ENCODE measurements around the gene CRYAA.

The CRYAA gene

DNA sequence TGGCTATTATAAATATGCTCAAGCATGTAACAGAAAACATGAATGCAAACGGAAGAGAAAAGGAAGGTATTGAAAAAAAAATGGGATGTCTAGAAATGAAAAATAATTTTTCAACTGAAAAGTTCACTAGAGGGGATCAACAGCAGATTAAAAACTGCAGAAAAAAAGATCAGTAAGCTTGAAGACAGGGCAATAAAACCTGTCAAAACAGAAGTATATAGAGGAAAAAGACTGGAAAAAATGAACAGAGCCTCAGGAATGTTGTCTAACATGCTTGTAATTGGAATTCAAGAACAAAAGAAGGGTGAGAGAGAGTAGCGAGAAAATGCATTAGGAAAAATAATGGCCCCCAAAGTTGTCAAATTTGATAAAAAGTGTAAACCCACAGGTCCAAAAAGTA is 29.6 kb downstream of the CRYAA start:
- 92 to 100% methylated on average over 2 of the region's 2 CpGs for WGBS, 2 experiments
- Histone ChIP-seq H3K9me3 (ENCODE audit: control insufficient read depth, low read length) (no peaks in the 10 kb centered on the region), H3K4me1 (ENCODE audit: control insufficient read depth, insufficient read depth, low read length) (peaks cover 6% of the 10 kb centered on the region), H3K27ac (ENCODE audit: insufficient read depth, low read depth, low read length, poor library complexity, severe bottlenecking) (no peak overlapping the region), H3K36me3 (ENCODE audit: control insufficient read depth, insufficient read depth, low read length) (no peaks in the 10 kb centered on the region), H3K27me3 (ENCODE audit: control insufficient read depth, insufficient read depth, low read length, poor library complexity, severe bottlenecking) (no peaks in the 10 kb centered on the region), H3K4me3 (ENCODE audit: insufficient read depth, low read depth, low read length) (no peak overlapping the region)

DNA sequence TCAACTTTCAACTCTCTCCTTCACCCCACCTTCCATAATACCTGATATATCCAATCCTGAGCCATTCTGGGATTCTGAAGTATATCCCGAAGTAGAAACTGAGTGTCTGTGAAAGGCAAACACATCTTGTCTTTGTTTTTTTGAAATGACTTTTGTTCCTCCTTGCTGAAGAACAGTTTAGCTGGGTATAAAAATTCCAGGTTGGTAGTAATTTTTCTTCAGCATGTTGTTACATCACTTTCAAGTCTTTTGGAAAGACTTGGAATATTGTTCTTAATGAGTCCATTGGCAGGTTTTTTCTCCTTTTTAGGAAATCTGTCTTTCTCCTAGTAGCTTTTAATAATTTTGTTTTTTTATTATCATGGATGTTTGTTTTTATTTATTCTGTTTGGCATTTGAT is 32.7 kb downstream of the CRYAA start:
- Histone ChIP-seq H3K9me3 (ENCODE audit: control insufficient read depth, low read length) (no peaks in the 10 kb centered on the region), H3K36me3 (ENCODE audit: control insufficient read depth, insufficient read depth, low read length) (no peaks in the 10 kb centered on the region), H3K4me3 (ENCODE audit: insufficient read depth, low read depth, low read length) (no peak overlapping the region), H3K4me1 (ENCODE audit: control insufficient read depth, insufficient read depth, low read length) (peaks cover 6% of the 10 kb centered on the region), H3K27me3 (ENCODE audit: control insufficient read depth, insufficient read depth, low read length, poor library complexity, severe bottlenecking) (no peaks in the 10 kb centered on the region), H3K27ac (ENCODE audit: insufficient read depth, low read depth, low read length, poor library complexity, severe bottlenecking) (no peak overlapping the region)
- WGBS, 2 experiments = 81 to 96% methylated on average over 1 of the region's 1 CpG

DNA sequence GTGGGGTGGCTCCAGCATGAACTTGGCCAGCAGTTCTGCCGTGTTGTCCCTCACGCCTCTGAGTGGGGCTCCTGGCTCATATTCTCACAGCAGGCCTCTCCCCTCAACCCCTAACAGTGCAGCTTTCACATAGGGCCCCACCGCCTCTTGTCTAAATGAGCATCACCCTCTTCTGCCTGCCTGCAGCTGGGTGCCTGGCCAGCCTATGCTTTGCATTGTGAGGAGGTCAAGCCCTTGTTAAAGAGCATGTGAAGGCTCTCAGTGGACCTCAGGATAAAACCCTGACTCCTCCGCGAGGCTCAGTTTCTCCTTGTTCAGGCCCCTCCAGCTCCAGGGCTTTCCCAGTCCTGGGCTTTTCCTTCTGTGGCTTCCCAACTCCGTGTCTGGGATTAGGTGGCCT is 34.8 kb downstream of the CRYAA start:
- Histone ChIP-seq H3K4me3 (ENCODE audit: insufficient read depth, low read depth, low read length) (no peak overlapping the region), H3K27ac (ENCODE audit: insufficient read depth, low read depth, low read length, poor library complexity, severe bottlenecking) (no peak overlapping the region), H3K9me3 (ENCODE audit: control insufficient read depth, low read length) (no peaks in the 10 kb centered on the region), H3K36me3 (ENCODE audit: control insufficient read depth, insufficient read depth, low read length) (no peaks in the 10 kb centered on the region), H3K4me1 (ENCODE audit: control insufficient read depth, insufficient read depth, low read length) (no peaks in the 10 kb centered on the region), H3K27me3 (ENCODE audit: control insufficient read depth, insufficient read depth, low read length, poor library complexity, severe bottlenecking) (no peaks in the 10 kb centered on the region)
- WGBS, 2 experiments = 91 to 93% methylated on average over 6 of the region's 6 CpGs

DNA sequence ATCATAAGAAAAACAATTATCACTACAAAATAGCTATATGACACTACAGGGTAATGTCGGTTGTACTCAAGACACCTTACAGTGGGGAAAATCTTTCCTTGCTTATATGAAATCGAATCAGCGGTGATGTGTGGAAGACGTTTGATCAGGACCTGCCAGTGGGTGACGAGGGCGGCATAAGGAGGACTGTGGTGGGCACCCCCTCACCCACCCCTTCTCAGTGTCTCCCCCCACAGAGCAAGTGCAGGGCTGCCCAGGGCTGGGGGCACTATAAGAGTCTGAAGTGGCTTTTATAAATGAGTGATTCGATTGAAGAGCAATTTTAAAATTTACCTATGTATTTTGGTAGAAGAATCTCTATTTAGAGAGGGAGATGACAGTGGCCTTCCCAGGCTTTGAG is 35.8 kb downstream of the CRYAA start:
- Histone ChIP-seq H3K36me3 (ENCODE audit: control insufficient read depth, insufficient read depth, low read length) (no peaks in the 10 kb centered on the region), H3K27me3 (ENCODE audit: control insufficient read depth, insufficient read depth, low read length, poor library complexity, severe bottlenecking) (no peaks in the 10 kb centered on the region), H3K27ac (ENCODE audit: insufficient read depth, low read depth, low read length, poor library complexity, severe bottlenecking) (no peak overlapping the region), H3K9me3 (ENCODE audit: control insufficient read depth, low read length) (no peaks in the 10 kb centered on the region), H3K4me1 (ENCODE audit: control insufficient read depth, insufficient read depth, low read length) (no peaks in the 10 kb centered on the region), H3K4me3 (ENCODE audit: insufficient read depth, low read depth, low read length) (no peak overlapping the region)
- WGBS, 2 experiments = 94 to 95% methylated on average over 7 of the region's 7 CpGs

DNA sequence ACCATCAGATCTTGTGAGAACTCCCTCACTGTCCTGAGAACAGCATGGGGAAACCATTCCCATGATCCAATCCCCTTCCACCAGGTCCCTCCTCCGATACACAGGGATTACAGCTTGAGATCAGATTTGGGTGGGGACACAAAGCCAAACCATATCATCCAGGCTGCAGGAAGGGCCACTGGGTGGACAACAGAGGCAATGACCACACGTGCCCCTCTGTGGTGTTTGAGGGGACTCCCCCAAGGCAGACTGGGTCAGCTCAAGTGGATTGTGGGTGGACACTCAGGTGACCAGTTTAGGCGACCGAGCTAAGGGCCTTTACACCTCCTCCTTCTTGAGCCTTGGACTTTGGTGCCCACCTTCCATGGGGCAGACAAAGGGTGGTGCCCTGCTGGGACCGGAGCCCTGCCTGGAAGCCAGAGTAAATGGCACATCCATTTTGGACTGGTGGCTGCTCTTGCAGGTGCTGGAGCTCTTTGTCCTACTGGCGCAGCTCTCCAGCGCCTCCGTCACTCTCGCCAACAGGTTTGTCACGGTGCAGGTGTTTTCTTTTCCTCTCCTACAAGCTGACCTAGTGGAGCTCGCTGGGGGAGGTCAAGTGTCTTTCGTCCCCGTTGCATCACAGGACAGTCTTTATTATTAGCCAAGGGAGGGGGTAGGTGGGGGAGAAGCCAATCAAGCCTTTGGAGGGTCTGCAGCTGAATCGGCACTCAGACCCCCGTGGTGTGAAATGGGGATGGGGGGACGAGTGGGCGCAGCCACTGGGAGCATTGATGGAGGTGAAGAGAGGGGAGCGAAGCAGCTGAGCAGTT is 37.6 kb downstream of the CRYAA start:
- WGBS, 2 experiments = 90 to 92% methylated on average over 18 of the region's 18 CpGs
- Histone ChIP-seq H3K4me3 (ENCODE audit: insufficient read depth, low read depth, low read length) (no peak overlapping the region), H3K27ac (ENCODE audit: insufficient read depth, low read depth, low read length, poor library complexity, severe bottlenecking) (no peak overlapping the region), H3K4me1 (ENCODE audit: control insufficient read depth, insufficient read depth, low read length) (no peaks in the 10 kb centered on the region), H3K36me3 (ENCODE audit: control insufficient read depth, insufficient read depth, low read length) (no peaks in the 10 kb centered on the region), H3K9me3 (ENCODE audit: control insufficient read depth, low read length) (no peaks in the 10 kb centered on the region), H3K27me3 (ENCODE audit: control insufficient read depth, insufficient read depth, low read length, poor library complexity, severe bottlenecking) (no peaks in the 10 kb centered on the region)

DNA sequence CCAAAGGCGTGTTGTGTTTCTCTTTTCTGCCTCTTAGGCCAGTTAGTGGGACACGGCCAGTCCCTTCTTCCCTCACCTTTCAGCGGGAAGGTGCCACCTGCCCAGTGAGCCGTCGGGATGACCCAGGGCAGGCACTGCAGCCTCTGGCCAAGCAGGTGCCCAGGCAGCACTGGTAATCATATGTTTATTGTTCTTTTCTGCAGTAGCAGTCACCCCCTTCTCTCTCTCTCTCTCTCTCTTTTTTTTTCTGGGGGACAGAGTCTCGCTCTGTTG is 38.2 kb downstream of the CRYAA start:
- Histone ChIP-seq H3K27ac (ENCODE audit: insufficient read depth, low read depth, low read length, poor library complexity, severe bottlenecking) (no peak overlapping the region), H3K4me3 (ENCODE audit: insufficient read depth, low read depth, low read length) (no peak overlapping the region), H3K27me3 (ENCODE audit: control insufficient read depth, insufficient read depth, low read length, poor library complexity, severe bottlenecking) (no peaks in the 10 kb centered on the region), H3K4me1 (ENCODE audit: control insufficient read depth, insufficient read depth, low read length) (no peaks in the 10 kb centered on the region), H3K36me3 (ENCODE audit: control insufficient read depth, insufficient read depth, low read length) (no peaks in the 10 kb centered on the region), H3K9me3 (ENCODE audit: control insufficient read depth, low read length) (no peaks in the 10 kb centered on the region)
- 92 to 94% methylated on average over 6 of the region's 6 CpGs for WGBS, 2 experiments

DNA sequence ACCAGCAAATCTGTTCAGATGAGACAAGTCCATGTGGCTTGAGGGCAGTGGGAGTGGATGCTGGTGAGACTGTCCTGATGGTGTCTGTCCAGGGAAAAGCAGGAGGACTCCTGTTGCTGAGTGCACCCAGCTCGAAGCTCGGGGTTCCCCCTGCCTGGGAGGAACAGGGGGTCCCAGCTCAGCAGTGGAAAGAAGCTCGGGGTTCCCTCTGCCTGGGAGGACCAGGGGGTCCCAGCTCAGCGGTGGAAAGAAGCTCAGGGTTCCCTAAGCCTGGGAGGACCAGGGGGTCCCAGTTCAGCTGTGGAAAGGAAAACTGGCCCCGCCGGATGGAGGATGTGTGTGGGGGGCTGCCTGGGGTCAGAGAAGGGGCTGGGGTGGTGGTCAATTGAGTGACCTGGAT is 39.1 kb downstream of the CRYAA start:
- H3K36me3 ChIP-seq (ENCODE audit: control insufficient read depth, insufficient read depth, low read length) = no peaks in the 10 kb centered on the region
- no peak overlapping the region for H3K4me3 ChIP-seq (ENCODE audit: insufficient read depth, low read depth, low read length)
- no peaks in the 10 kb centered on the region for H3K4me1 ChIP-seq (ENCODE audit: control insufficient read depth, insufficient read depth, low read length)
- no peaks in the 10 kb centered on the region for H3K27me3 ChIP-seq (ENCODE audit: control insufficient read depth, insufficient read depth, low read length, poor library complexity, severe bottlenecking)
- H3K9me3 ChIP-seq (ENCODE audit: control insufficient read depth, low read length) = no peaks in the 10 kb centered on the region
- WGBS, 2 experiments = 88 to 93% methylated on average over 6 of the region's 6 CpGs
- no peak overlapping the region for H3K27ac ChIP-seq (ENCODE audit: insufficient read depth, low read depth, low read length, poor library complexity, severe bottlenecking)

DNA sequence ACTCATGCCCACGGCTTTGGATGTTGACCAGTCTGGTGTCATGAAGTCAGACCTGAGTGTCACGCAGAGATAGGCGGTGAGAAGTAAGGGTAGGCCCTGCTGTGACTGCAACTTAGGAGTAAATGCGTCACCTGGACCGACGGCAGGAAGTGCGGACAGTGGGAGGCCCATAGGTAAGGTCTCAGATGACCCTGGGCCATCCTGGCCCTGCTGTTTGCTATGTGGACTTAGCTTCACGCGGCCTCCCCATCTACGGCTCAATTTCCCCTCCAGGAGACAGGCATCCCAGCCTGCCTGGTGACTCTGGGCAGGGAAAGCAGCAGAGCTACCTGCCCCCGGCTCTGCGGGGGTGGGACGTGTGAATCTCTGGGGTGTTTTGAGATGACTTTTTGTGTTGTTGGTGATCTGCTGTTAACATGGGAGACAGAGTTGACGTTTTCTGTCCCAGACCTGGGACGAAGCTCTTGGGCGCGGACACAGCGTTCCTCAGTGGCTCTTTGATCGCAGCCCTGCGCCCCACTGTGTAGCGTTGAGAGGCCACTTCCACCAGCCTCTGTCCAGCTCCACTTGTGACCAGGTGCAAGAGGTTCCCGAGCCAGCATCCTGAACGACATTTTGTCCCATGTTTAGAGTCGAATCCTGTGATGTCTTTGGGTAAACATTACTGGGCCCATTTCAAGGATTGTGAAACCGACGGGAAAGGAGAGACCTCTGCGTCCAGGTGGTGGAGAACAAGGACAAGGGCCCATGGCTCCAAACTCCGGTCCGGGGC is 39.9 kb downstream of the CRYAA start:
- H3K27ac ChIP-seq (ENCODE audit: insufficient read depth, low read depth, low read length, poor library complexity, severe bottlenecking) = no peak overlapping the region
- no peaks in the 10 kb centered on the region for H3K9me3 ChIP-seq (ENCODE audit: control insufficient read depth, low read length)
- H3K27me3 ChIP-seq (ENCODE audit: control insufficient read depth, insufficient read depth, low read length, poor library complexity, severe bottlenecking) = no peaks in the 10 kb centered on the region
- H3K36me3 ChIP-seq (ENCODE audit: control insufficient read depth, insufficient read depth, low read length) = no peaks in the 10 kb centered on the region
- no peak overlapping the region for H3K4me3 ChIP-seq (ENCODE audit: insufficient read depth, low read depth, low read length)
- H3K4me1 ChIP-seq (ENCODE audit: control insufficient read depth, insufficient read depth, low read length) = no peaks in the 10 kb centered on the region
- 93% methylated on average over 29 of the region's 29 CpGs for WGBS, 2 experiments

DNA sequence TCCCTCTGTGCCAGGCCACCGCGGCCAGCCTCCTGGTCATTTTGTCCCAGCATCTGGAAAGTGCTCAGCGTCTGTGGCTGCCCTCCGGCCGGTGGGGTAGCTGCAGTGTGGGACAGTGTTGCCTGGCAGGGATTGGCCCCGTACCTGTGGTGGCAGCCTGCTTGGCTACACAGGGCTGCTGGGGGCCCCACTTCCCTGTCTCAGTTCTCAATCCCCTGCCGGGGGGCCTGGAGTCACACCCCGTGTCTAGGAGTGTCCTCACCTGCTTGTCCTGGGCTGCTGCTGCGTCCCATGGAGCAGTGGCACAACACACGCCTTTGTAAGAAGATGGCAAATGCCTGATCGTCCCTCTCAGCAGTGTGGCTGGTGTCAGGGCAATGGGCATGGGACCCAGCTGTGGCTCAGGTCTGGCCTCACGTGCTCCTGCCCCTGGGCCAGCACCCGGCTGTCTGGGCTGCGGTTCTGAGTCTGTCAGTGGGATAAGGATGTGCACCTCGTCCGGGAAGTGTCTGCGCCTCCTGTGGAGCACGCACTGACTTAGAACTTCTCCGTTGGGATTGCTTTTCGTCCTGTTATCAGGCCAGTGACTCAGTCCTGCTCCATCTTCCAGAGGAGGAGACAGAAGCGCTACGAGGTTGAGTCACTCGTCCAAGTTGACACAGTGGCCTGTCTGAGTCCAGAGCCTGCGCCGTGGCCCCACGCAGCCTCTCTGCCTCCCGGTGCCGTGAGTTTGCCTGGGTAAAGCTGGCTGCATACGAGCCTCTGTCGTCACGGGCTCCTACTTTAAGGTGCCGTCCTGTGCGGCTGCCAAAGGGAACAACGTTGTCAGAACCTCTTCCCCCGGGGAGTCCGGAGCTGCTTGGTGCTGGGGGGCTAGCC is 41.0 kb downstream of the CRYAA start:
- Histone ChIP-seq H3K27me3 (ENCODE audit: control insufficient read depth, insufficient read depth, low read length, poor library complexity, severe bottlenecking) (no peaks in the 10 kb centered on the region), H3K4me3 (ENCODE audit: insufficient read depth, low read depth, low read length) (no peak overlapping the region), H3K36me3 (ENCODE audit: control insufficient read depth, insufficient read depth, low read length) (no peaks in the 10 kb centered on the region), H3K9me3 (ENCODE audit: control insufficient read depth, low read length) (no peaks in the 10 kb centered on the region), H3K4me1 (ENCODE audit: control insufficient read depth, insufficient read depth, low read length) (no peaks in the 10 kb centered on the region), H3K27ac (ENCODE audit: insufficient read depth, low read depth, low read length, poor library complexity, severe bottlenecking) (no peak overlapping the region)
- 94% methylated on average over 36 of the region's 36 CpGs for WGBS, 2 experiments

DNA sequence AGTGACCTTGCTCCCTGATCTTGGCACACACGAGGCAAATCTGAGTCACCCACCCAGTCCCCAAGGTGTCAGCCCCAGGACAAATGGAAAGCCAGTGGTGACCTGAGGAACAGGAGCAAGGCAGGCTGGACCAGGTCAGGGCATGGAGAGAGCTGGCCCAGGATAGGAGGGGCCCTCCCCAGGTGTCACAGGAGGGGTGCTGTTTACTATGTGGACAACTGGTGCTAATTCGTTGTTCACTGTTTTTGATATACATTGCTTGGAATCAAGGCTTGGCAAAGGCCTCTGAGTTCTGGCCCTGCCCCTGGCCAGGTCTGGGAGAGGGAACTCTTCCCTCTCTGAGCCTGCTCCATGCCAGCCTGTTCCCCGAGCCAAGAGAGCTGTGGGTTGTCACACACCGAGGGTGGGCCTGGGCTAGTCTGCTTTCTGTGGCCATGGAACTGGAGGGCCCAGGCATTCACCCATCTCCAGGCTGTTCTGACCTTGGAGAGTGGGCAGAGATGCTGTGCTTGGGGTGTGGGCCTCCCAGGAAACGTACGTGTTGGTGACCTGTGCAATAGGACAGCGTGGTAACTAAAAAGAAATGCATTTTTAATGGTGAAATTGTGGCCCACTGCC is 41.8 kb downstream of the CRYAA start:
- Histone ChIP-seq H3K27ac (ENCODE audit: insufficient read depth, low read depth, low read length, poor library complexity, severe bottlenecking) (no peak overlapping the region), H3K4me3 (ENCODE audit: insufficient read depth, low read depth, low read length) (no peak overlapping the region), H3K36me3 (ENCODE audit: control insufficient read depth, insufficient read depth, low read length) (no peaks in the 10 kb centered on the region), H3K27me3 (ENCODE audit: control insufficient read depth, insufficient read depth, low read length, poor library complexity, severe bottlenecking) (no peaks in the 10 kb centered on the region), H3K9me3 (ENCODE audit: control insufficient read depth, low read length) (no peaks in the 10 kb centered on the region), H3K4me1 (ENCODE audit: control insufficient read depth, insufficient read depth, low read length) (no peaks in the 10 kb centered on the region)
- 89 to 91% methylated on average over 7 of the region's 7 CpGs for WGBS, 2 experiments
